Stimulated activated CD8-positive, alpha-beta memory T cell treated with anti-CD3 and anti-CD28 coated beads, Interleukin-12 subunit alpha, Interleukin-12 subunit beta, amount 100 ng/mL, for 24 hours (primary cell): ENCODE results near the gene GOT2.
A peak's percentile ranks its signal among the peaks of the same experiment; 100 is the strongest.
"Not testable (repeated sequence)": the region's sequence is repeated elsewhere in the genome, so short reads cannot be mapped to it uniquely, and the experiment has no call there.

ENCODE experiments used
- DNase-seq: peaks from one replicate; pipeline ENCODE4 v3.0.0-alpha.2; 2020; ENCODE audit errors: extremely low read depth

Gene GOT2

GRCh38 chr16:58733671-58734458, at the start of gene GOT2:
Gene GOT2 (minus strand): TSS chr16:58734316. CDS start chr16:58734228, 88 bp downstream.
- DNase-seq = peak; percentile 53

DNA sequence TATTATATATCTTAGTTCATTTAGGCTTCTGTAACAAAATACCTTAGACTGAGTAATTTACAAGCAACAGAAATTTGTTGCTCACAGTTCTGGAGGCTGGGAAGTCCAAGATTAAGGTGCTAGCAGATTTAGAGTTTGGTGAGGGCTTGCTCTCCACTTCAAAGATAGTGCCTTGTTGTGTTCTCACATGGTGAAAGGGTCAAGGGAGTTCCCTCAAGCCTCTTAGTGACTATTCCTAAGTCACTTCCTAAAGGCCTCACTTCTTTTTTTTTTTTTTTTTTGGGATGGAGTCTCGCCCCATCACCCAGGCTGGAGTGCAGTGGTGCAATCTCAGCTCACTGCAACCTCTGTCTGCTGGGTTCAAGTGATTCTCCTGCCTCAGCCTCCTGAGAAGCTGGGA, 45.2 kb upstream of the GOT2 start:
- DNase-seq = not testable (repeated sequence)

GRCh38 chr16:58773870-58774269, 39.8 kb upstream of the GOT2 start:
- DNase-seq = no peak

- DNase-seq = no peak
Observed at GRCh38 chr16:58768145-58768544, 34.0 kb upstream of the GOT2 start.

DNA sequence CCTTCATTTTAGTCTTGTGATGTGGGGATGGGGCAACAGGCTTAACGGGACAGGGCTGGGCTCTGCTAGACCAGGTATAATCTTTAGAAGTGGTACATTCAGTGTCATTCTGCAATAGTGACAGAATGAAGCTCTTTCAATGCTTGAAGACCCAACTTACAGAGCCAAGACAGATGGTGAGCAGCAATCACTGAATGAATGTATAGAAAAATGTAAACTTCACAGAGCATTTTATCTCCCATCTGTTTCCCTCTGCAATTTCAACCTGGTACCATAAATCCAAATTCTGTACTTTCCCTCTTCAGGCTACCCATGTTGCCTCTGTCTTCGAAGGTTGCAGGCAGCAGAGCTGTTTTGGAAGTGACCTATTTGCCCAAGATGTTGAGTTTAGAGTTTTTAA, 33.5 kb upstream of the GOT2 start:
- DNase-seq = no peak

GRCh38 chr16:58756650-58757332, 22.7 kb upstream of the GOT2 start:
- no peak for DNase-seq

DNA sequence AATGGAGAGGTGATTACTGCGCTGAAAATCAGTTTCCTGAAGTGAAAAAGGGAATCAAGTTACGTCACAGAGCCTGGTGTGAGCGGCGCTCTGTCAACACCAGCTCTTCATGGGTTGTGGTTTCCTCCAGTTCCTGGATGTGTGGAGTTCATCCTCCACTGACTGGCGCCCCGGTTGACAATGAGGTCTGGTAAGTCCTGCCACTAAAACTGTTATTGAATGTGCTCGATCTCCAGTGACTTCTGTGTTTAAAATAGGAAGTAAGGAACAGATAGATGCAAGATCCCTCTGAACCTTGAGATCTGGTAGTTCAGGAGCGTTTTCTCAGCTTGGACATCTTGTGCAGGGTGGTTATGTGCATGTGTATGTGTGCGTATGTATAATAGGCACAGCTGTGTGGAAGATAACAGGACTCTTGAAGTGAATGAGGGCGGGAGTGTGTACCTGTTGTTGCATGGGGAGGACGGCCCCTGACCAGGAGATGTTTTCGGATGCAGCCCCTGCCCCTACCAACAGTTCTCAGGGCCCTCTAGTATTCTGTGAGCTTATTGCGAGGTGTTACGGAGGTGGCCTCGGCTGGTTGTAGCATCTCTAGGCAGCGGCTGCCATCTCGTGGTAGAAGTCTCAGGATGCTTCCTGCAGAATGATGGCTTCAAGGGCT, 22.0 kb upstream of the GOT2 start:
- peak; percentile 40 for DNase-seq

GRCh38 chr16:58753711-58754134, 19.6 kb upstream of the GOT2 start:
- no peak for DNase-seq

DNA sequence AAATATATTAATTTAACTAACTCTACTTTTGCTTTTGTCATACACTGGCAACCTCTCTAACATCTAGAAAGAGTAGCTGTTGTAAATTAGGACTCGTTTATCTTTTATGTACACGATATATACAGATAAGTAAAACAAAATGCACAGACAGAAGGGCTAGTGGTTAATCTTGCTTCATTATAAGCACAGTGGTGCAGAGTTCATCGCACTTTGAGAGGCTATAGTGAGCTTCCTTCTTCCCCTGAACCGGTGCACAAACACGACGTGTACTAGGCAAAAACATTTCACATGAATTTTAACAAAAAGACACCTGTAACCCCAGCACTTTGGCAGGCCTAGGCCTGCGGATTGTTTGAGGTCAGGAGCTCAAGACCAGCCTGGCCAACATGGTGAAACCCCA, 10.4 kb upstream of the GOT2 start:
- DNase-seq = no peak

- DNase-seq = no peak
Observed at GRCh38 chr16:58741976-58742375, 7.9 kb upstream of the GOT2 start.

DNA sequence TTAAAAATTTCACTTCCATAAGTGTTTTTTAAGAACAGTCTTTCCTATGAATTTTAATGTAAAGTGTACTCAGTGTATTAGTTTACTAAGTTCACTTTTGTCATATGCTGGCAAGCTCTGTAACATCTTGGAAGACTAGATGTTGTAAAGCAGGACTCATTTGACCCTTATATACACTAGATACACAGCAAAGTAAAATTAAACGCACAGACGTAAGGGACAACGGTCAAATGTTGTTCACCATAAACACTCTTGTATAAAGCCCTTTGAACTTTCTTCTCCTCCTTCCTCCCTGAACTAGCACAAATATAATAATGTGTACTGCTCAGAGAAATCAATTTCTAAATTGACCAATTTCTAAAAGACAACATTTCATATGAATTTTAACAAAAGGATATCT, 7.0 kb upstream of the GOT2 start:
- DNase-seq = no peak

DNA sequence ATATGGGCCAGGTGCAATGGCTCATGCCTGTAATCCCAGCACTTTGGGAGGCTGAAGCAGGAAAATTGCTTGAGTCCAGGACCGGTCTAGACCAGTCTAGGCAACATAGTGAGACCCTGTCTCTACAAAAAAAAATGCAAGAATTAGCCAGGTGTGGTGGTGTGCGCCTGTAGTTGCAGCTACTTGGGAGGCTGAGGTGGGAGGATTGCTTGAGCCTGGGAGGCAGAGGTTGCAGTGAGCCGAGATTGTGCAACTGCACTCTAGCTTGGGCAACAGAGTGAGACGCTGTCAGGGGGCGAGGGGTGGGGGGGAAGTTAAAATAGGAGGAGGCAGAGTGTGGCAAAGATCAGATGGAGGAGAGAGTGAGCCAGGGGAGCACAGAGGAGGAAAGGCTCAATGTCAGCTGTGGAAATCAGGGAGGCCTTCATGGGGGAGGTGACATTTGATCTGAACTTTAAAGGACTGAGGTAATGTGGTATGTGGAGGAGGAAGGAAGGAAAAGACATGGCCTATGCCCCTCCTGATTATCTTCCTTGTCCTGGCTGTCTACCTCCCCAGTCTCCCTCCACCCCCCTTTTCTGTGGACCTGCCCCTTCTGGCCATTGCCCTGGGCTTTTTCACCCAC, 4.7 kb upstream of the GOT2 start:
- no peak for DNase-seq

- not testable (repeated sequence) for DNase-seq
Observed at GRCh38 chr16:58736341-58736740, 2.2 kb upstream of the GOT2 start.

DNA sequence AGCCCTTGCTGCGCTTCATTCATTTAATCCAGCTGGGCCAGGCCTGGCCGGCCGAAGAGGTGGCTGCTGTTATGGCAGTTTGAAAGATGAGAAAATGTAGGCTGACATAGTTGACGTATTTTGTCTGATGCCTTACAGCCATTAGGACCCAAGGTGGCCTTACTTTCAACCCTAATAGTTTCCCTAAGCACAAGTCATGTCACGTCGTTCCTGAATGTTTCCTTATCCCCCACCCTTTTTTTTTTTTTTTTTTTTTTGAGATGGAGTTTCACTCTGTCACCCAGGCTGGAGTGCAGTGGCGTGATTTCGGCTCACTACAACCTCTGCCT, 307 bp upstream of the GOT2 start:
- DNase-seq = no peak

DNA sequence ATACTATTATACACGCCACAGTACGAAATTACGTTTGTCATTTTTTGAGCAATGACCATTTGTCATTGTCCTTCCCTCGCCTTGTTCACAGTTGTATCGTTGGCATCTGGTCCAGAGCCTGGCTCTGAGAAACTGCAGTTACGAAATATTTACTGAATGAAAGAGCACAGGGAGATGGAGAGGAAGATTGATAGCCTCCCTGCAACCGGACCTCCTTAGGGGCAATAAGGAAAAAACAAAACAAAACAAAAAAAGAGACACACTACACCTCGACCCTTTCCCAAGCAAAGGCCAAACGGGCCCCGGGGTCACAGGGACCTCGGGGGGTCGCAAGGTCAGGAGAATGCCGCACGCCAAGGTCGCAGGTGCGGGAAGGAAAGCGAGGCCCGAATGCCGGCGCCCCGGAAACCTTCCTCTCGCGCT, 857 bp downstream of the GOT2 start:
- no peak for DNase-seq

- no peak for DNase-seq
Observed at GRCh38 chr16:58732545-58733247, 1.4 kb downstream of the GOT2 start.

GRCh38 chr16:58730724-58731370, 3.3 kb downstream of the GOT2 start:
- no peak for DNase-seq

GRCh38 chr16:58727796-58728568, 6.1 kb downstream of the GOT2 start:
- DNase-seq = no peak

GRCh38 chr16:58727028-58727781, 6.9 kb downstream of the GOT2 start:
- DNase-seq = no peak

- DNase-seq = no peak
Observed at GRCh38 chr16:58723109-58723508, 11.0 kb downstream of the GOT2 start.
